K562 (cell line): ENCODE data around the gene PURA. TPM values are rescaled to one million over a fixed set of nuclear protein-coding genes. Genes with fewer than 3 reads are reported as not detected.

Source experiments
- BHLHE40 ChIP-seq: IDR thresholded peaks from 2 replicates; pipeline ENCODE4 v1.6.1; 2011; ENCODE audit warnings: low read length, improper control_type of control experiment
- DIDO1 ChIP-seq: fragments of 450-650 bp; IDR thresholded peaks from 2 replicates; pipeline ENCODE4 v1.6.1; 2016; ENCODE audit warnings: low read depth, missing biosample characterization, missing genetic modification characterization
- GABPB2 ChIP-seq: fragments of 250-450 bp; sonication (Bioruptor Pico); conservative IDR thresholded peaks from 2 replicates; pipeline ENCODE4 v1.5.1; 2021; ENCODE audit warnings: mild to moderate bottlenecking
- JUN ChIP-seq, 2 experiments: sonication (generic) in 1 of 2; formaldehyde crosslinking in 1 of 2; IDR thresholded peaks; 2 replicates each; pipeline versions ENCODE4 v1.6.1 to v1.8.0; 2012 to 2022; ENCODE audit warnings: borderline replicate concordance in 2 of 2, mild to moderate bottlenecking in 2 of 2, improper control_type of control experiment in 1 of 2, low read depth in 1 of 2, low read length in 1 of 2, missing genetic modification reagents in 1 of 2
- MCM5 ChIP-seq: fragments of 450-650 bp; IDR thresholded peaks from 2 replicates; pipeline ENCODE4 v1.6.1; 2016; ENCODE audit warnings: low read depth
- PHB ChIP-seq: fragments of 250-450 bp; sonication (Bioruptor Pico); IDR thresholded peaks from 2 replicates; pipeline ENCODE4 v1.5.0; 2021
- PTRF ChIP-seq: fragments of 450-650 bp; IDR thresholded peaks from 2 replicates; pipeline ENCODE4 v1.6.1; 2016; ENCODE audit warnings: mild to moderate bottlenecking, missing genetic modification characterization, missing compliant biosample characterization
- RFX1 ChIP-seq: fragments of 450-650 bp; IDR thresholded peaks from 2 replicates; pipeline ENCODE4 v1.6.1; 2016; ENCODE audit warnings: mild to moderate bottlenecking, moderate library complexity
- SP1 ChIP-seq: sonication (generic); formaldehyde crosslinking; IDR thresholded peaks from 2 replicates; pipeline ENCODE4 v1.8.1; 2022; ENCODE audit warnings: mild to moderate bottlenecking, missing genetic modification reagents
- TAL1 ChIP-seq: fragments of 450-650 bp; IDR thresholded peaks from 2 replicates; pipeline ENCODE4 v1.6.1; 2016; ENCODE audit warnings: mild to moderate bottlenecking
- TOE1 ChIP-seq, 2 experiments: fragments of 450-650 bp in 1 of 2; sonication (generic) in 1 of 2; formaldehyde crosslinking in 1 of 2; IDR thresholded peaks; 2 replicates each; pipeline versions ENCODE4 v1.7.1 to v1.8.0; 2016 to 2022; ENCODE audit warnings: borderline replicate concordance in 2 of 2, mild to moderate bottlenecking in 2 of 2, antibody characterized with exemption in 1 of 2, inconsistent platforms in 1 of 2, low read depth in 1 of 2, missing genetic modification reagents in 1 of 2, moderate library complexity in 1 of 2
- ZBTB7A ChIP-seq: IDR thresholded peaks from 2 replicates; pipeline ENCODE4 v1.6.1; 2011; ENCODE audit warnings: low read depth, mild to moderate bottlenecking, low read length, moderate library complexity, borderline replicate concordance; ENCODE audit not compliant: control insufficient read depth
- ZNF23 ChIP-seq: fragments of 250-450 bp; sonication (Bioruptor Pico); IDR thresholded peaks from 2 replicates; pipeline ENCODE4 v1.4.0; 2020; ENCODE audit warnings: mild to moderate bottlenecking
- ZNF274 ChIP-seq: IDR thresholded peaks from 2 replicates; pipeline ENCODE4 v1.6.1; 2011; ENCODE audit warnings: low read depth, mild to moderate bottlenecking, low read length, moderate library complexity, borderline replicate concordance
- ZNF407 ChIP-seq: fragments of 450-650 bp; IDR thresholded peaks from 2 replicates; pipeline ENCODE4 v1.6.1; 2016; ENCODE audit warnings: low read depth
- polyA plus RNA-seq, 8 experiments: library from polyadenylated mRNA; depleted of rRNA in 4 of 8; stranded (reverse) in 5 of 8; unstranded in 3 of 8; fragments of >200 nt; fragmentation: Nextera tagmentation in 2 of 8; fragmentation: Illumina TruSeq in 1 of 8; extraction: Ambion mirVana in 2 of 8; extraction: Trizol in 1 of 8; gene quantifications; 2 replicates each; pipeline versions ENCODE4 v1.2.1 to v1.2.3, GENCODE V29; 2011 to 2014; ENCODE audit warnings: inconsistent platforms in 1 of 8, missing spikeins in 1 of 8
- total RNA-seq, 7 experiments: library from RNA; depleted of rRNA in 6 of 7; stranded (reverse); fragments of >200 nt in 6 of 7; fragmentation: Illumina TruSeq in 2 of 7; extraction: Trizol in 2 of 7; gene quantifications; 2 replicates each; pipeline versions ENCODE4 v1.2.1 to v1.2.3, GENCODE V29; 2011 to 2021; ENCODE audit warnings: low replicate concordance in 1 of 7
- TF ChIP-seq, protein P1 (sequence below): sonication (generic); formaldehyde crosslinking; IDR thresholded peaks from 2 replicates; pipeline ENCODE4 v1.8.0; 2022; ENCODE audit warnings: mild to moderate bottlenecking, missing genetic modification reagents

The PURA gene
- total and polyA plus RNA-seq, 9 of the 15 experiments (the other 6 are each of a cell fraction or from before 2014, with no cell fraction given): 3.2 to 11.1 (median 5.4) TPM

DNA sequence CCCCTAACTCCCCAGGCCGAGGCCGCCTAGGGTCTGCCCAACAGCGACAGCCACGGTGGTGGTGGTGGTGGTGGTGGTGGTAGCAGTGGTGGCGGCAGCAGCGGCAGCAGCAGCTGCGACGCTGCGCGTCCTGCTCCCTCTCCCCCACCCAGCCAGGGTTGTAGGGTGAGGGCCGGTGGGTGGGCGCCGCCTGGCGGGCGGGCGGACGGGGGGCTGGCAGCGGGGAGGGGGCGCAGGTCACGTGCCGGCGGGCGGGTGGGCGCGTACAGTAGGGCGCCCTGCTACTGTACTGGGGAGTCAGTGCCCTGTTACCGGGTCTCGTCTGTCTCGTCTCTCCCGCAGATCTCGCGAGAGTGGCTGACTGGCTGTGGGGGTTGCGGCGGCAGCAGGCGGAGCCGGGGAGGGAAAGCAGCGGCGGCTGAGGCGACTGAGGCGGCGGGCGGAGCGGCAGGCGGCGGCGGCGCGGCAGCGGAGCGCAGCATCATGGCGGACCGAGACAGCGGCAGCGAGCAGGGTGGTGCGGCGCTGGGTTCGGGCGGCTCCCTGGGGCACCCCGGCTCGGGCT lies at the start of gene PURA (continued):
- TF ChIP-seq ZNF407 (no peak), SP1 (CRISPR knock-in tag) (no peak), DIDO1 (tag) (no peak), ZBTB7A (peak; percentile 95), PTRF (tag) (no peak), MCM5 (no peak), TOE1 (IDR thresholded peaks at IDR 0.05; ENCODE audit: borderline replicate concordance) (no peak), TOE1 (CRISPR knock-in tag; IDR thresholded peaks at IDR 0.05; ENCODE audit: borderline replicate concordance, low read depth) (no peak), GABPB2 (CRISPR knock-in tag) (no peak), ZNF274 (no peak), PHB (CRISPR knock-in tag) (no peak), ZNF23 (CRISPR knock-in tag) (no peak), RFX1 (no peak), BHLHE40 (peak; percentile 89), JUN (IDR thresholded peaks at IDR 0.05; ENCODE audit: borderline replicate concordance, low read depth, low read length) (no peak), JUN (CRISPR knock-in tag; IDR thresholded peaks at IDR 0.05; ENCODE audit: borderline replicate concordance) (no peak), TAL1 (no peak)
- TF ChIP-seq, protein P1, sequence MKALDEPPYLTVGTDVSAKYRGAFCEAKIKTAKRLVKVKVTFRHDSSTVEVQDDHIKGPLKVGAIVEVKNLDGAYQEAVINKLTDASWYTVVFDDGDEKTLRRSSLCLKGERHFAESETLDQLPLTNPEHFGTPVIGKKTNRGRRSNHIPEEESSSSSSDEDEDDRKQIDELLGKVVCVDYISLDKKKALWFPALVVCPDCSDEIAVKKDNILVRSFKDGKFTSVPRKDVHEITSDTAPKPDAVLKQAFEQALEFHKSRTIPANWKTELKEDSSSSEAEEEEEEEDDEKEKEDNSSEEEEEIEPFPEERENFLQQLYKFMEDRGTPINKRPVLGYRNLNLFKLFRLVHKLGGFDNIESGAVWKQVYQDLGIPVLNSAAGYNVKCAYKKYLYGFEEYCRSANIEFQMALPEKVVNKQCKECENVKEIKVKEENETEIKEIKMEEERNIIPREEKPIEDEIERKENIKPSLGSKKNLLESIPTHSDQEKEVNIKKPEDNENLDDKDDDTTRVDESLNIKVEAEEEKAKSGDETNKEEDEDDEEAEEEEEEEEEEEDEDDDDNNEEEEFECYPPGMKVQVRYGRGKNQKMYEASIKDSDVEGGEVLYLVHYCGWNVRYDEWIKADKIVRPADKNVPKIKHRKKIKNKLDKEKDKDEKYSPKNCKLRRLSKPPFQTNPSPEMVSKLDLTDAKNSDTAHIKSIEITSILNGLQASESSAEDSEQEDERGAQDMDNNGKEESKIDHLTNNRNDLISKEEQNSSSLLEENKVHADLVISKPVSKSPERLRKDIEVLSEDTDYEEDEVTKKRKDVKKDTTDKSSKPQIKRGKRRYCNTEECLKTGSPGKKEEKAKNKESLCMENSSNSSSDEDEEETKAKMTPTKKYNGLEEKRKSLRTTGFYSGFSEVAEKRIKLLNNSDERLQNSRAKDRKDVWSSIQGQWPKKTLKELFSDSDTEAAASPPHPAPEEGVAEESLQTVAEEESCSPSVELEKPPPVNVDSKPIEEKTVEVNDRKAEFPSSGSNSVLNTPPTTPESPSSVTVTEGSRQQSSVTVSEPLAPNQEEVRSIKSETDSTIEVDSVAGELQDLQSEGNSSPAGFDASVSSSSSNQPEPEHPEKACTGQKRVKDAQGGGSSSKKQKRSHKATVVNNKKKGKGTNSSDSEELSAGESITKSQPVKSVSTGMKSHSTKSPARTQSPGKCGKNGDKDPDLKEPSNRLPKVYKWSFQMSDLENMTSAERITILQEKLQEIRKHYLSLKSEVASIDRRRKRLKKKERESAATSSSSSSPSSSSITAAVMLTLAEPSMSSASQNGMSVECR (CRISPR knock-in tag): no peak; the same call in 1 of the 2 replicates
